MCF 10A (cell line): ENCODE data around the gene LBP. TPM values are rescaled to one million over a fixed set of nuclear protein-coding genes. Genes with fewer than 3 reads are reported as not detected.

Experiments
- BruUV-seq: library from RNA; stranded (reverse); fragments of 400-500 nt; replicated peaks from 2 replicates; lab custom pipeline; 2021; lab: Mats Ljungman, UMichigan
- CTCF ChIA-PET: fragments of 300-600 bp; sonication (Branson Sonifier 250); formaldehyde crosslinking; extraction: SDS; loops from one replicate; lab custom pipeline; 2021; ENCODE audit warnings: antibody characterized with exemption, inconsistent platforms; lab: Yijun Ruan, JAX
- POLR2A ChIA-PET: fragments of 300-600, 350-650 bp; sonication (Branson Sonifier 250); formaldehyde crosslinking; extraction: SDS; loops from one replicate; lab custom pipeline; 2020; ENCODE audit warnings: antibody characterized with exemption, inconsistent platforms; lab: Yijun Ruan, JAX
- DNase-seq: peaks from one replicate; pipeline ENCODE4 v3.0.0-alpha.2; 2018; ENCODE audit not compliant: unreplicated experiment
- H3K27ac Mint-ChIP-seq: one replicate; pipeline ENCODE4 v1.8.0; 2022; ENCODE audit warnings: mild to moderate bottlenecking, low read depth, mixed read lengths; ENCODE audit not compliant: unreplicated experiment
- H3K27me3 Mint-ChIP-seq: one replicate; pipeline ENCODE4 v1.8.0; 2022; ENCODE audit warnings: mixed read lengths; ENCODE audit not compliant: insufficient read depth, unreplicated experiment
- H3K36me3 Mint-ChIP-seq: one replicate; pipeline ENCODE4 v1.8.0; 2022; ENCODE audit warnings: mild to moderate bottlenecking, moderate library complexity, mixed read lengths; ENCODE audit not compliant: insufficient read depth, unreplicated experiment
- H3K4me1 Mint-ChIP-seq: one replicate; pipeline ENCODE4 v1.8.0; 2022; ENCODE audit warnings: mixed read lengths; ENCODE audit not compliant: insufficient read depth, unreplicated experiment
- H3K4me3 Mint-ChIP-seq: one replicate; pipeline ENCODE4 v1.8.0; 2022; ENCODE audit warnings: mild to moderate bottlenecking, moderate library complexity, mixed read lengths; ENCODE audit not compliant: unreplicated experiment
- H3K9me3 Mint-ChIP-seq: one replicate; pipeline ENCODE4 v1.8.0; 2022; ENCODE audit warnings: mixed read lengths; ENCODE audit not compliant: unreplicated experiment
- intact Hi-C: fragments of 100-400 bp; cut with micrococcal nuclease; formaldehyde crosslinking; loops from 2 replicates; pipeline ENCODE4 v1.14.1; 2022
- total RNA-seq: library from RNA; stranded (reverse); gene quantifications from 2 replicates; pipeline ENCODE4 v1.2.3, GENCODE V29; 2022
- TF ChIP-seq, protein P1 (sequence below): fragments of 200-600 bp; IDR thresholded peaks from one replicate; pipeline ENCODE4 v1.8.0; 2022; ENCODE audit warnings: antibody characterized with exemption, mild to moderate bottlenecking; ENCODE audit not compliant: unreplicated experiment

Gene LBP
- total RNA-seq, 1 experiment from 2014 or later, result not detected

DNA sequence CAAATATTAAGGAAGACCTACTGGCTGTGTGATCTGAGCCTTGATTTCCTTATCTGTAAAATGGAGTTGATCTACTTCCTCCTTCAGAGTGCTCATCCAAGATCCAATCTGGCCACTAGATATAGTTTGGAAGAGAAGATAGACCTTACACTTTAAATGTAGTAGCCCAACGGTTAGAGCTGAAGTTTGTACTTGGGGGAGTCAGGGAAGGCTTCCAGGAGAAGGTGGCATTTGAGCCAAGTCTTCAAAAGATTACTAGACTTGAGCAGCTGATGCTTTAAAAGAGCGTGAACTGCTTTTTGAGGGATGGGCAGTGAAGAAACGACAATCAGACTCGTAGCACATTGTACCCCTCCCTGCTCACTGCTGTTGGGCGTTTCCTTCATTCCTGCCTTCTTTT is 3.6 kb downstream of the LBP start:
- H3K4me3 Mint-ChIP-seq, result no peak overlapping the region
- ChIA-PET CTCF (interaction anchor here (1.8 kb wide), 1 partner anchor 11 kb away, joined by 4 read pairs; no protein-coding TSS in a partner anchor), POLR2A (no interaction called here)
- intact Hi-C loops, result no loop called here
- no peak overlapping the region for H3K27ac Mint-ChIP-seq
- TF ChIP-seq, protein P1, sequence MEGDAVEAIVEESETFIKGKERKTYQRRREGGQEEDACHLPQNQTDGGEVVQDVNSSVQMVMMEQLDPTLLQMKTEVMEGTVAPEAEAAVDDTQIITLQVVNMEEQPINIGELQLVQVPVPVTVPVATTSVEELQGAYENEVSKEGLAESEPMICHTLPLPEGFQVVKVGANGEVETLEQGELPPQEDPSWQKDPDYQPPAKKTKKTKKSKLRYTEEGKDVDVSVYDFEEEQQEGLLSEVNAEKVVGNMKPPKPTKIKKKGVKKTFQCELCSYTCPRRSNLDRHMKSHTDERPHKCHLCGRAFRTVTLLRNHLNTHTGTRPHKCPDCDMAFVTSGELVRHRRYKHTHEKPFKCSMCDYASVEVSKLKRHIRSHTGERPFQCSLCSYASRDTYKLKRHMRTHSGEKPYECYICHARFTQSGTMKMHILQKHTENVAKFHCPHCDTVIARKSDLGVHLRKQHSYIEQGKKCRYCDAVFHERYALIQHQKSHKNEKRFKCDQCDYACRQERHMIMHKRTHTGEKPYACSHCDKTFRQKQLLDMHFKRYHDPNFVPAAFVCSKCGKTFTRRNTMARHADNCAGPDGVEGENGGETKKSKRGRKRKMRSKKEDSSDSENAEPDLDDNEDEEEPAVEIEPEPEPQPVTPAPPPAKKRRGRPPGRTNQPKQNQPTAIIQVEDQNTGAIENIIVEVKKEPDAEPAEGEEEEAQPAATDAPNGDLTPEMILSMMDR, result no peak
- no peaks in the 10 kb centered on the region for H3K36me3 Mint-ChIP-seq
- peaks cover 28% of the 10 kb centered on the region for H3K27me3 Mint-ChIP-seq
- no peaks in the 10 kb centered on the region for H3K9me3 Mint-ChIP-seq
- no peaks in the 10 kb centered on the region for H3K4me1 Mint-ChIP-seq
- no peak for DNase-seq
- no TSS peak for BruUV-seq

DNA sequence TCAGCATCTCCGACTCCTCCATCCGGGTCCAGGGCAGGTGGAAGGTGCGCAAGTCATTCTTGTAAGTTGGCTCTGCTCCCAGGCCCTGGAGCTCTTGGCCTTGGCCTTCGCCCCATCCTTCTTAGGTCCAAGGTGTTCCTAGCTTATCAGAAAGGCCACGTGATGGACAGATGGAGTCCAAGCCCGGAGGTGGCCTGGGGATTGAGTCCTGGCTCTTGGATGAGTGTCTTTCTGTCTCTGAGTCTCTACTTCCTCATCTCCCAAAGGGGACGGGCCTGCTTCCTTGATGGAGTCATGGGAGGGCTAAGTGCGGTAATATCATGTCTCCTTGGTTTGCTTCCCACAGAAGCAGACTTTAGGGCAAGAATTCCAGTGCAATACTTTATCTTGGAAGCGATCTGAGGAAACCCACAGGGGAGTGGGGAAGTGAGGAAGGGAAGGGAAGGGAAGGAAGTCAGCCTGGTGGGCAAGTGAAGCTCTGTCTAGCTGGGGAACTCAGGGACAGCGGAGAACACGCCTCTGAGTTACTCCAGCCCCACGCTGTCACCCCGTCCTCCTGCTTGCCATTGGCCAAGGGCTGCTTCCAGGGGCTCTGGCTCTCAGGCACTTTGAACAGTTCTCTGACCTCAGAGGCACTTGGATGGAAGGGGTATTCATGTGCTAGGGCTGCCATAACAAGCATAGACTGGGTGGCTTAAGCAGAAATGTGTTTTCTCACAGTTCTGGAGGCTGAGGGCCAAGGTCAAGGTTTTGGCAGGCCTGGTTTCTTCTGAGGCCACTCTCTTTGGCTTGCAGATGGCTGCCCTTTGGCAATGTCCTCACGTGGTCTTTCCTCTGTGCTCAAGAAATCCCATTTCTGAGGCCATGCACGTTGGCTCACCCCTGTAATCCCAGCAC is 4.8 kb downstream of the LBP start:
- no peak overlapping the region for H3K27ac Mint-ChIP-seq
- no TSS peak for BruUV-seq
- H3K4me1 Mint-ChIP-seq, result no peaks in the 10 kb centered on the region
- TF ChIP-seq, protein P1, result no peak
- H3K4me3 Mint-ChIP-seq, result no peak overlapping the region
- ChIA-PET POLR2A (no interaction called here), CTCF (interaction anchor here (0.6 to 1.8 kb wide), 4 partner anchors 10 to 359 kb away, joined by 3 to 6 read pairs (median 4); no protein-coding TSS in a partner anchor)
- intact Hi-C loops, result no loop called here
- H3K36me3 Mint-ChIP-seq, result no peaks in the 10 kb centered on the region
- H3K27me3 Mint-ChIP-seq, result peaks cover 18% of the 10 kb centered on the region
- no peaks in the 10 kb centered on the region for H3K9me3 Mint-ChIP-seq
- no peak for DNase-seq

DNA sequence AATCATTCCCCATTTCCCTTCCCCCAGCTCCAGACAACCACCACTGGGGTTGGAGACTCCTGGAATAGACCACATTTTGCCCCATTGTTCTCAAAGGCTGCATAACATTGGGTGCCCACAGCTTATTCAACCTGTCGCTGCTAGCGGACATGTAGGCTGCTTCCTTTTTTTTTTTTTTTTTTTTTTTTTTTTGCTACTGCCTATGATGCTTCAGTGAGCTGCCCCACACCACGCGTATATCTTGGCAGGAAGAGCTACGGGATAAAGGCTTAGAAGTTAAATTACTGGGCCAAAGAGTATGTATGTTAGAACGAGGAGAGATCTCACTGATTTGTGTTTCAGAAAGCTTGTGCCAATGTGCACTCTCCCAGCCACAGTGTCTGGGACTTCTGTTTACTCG is 7.0 kb downstream of the LBP start:
- Mint-ChIP-seq H3K4me1 (no peaks in the 10 kb centered on the region), H3K4me3 (no peak overlapping the region), H3K9me3 (no peaks in the 10 kb centered on the region), H3K36me3 (no peaks in the 10 kb centered on the region), H3K27ac (no peak overlapping the region), H3K27me3 (peaks cover 18% of the 10 kb centered on the region)
- no peak for DNase-seq
- POLR2A ChIA-PET, result interaction anchor here (0.7 kb wide), 1 partner anchor 1695 kb away, joined by 3 read pairs; no protein-coding TSS in a partner anchor
- no TSS peak for BruUV-seq
- CTCF ChIA-PET, result interaction anchor here (0.6 to 1.4 kb wide), 6 partner anchors 8 to 1163 kb away, joined by 3 to 7 read pairs (median 3); partner anchors contain the start of gene SNHG17
- intact Hi-C loops, result no loop called here
- TF ChIP-seq, protein P1, result no peak

DNA sequence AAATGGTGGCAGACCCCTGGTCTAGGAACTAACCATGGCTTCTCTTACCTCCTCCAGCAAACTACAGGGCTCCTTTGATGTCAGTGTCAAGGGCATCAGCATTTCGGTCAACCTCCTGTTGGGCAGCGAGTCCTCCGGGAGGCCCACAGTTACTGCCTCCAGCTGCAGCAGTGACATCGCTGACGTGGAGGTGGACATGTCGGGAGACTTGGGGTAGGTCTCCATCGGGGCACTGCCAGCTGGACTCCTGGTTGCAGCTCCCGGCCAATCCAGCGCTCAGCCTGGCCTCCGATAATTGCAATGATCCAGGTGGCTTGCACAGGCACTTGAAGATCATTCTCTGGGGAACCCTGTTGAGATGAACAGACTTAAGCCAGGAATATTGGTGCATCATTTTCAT is 7.9 kb downstream of the LBP start:
- H3K27me3 Mint-ChIP-seq, result peaks cover 10% of the 10 kb centered on the region
- intact Hi-C loops, result no loop called here
- TF ChIP-seq, protein P1, result no peak
- no TSS peak for BruUV-seq
- no peak for DNase-seq
- ChIA-PET POLR2A (interaction anchor here (0.7 kb wide), 1 partner anchor 80 kb away, joined by 3 read pairs; no protein-coding TSS in a partner anchor), CTCF (interaction anchor here (0.6 to 1.5 kb wide), 8 partner anchors 9 to 387 kb away, joined by 3 to 7 read pairs (median 4); partner anchors contain the start of gene SNHG17)
- no peak overlapping the region for H3K27ac Mint-ChIP-seq
- no peak overlapping the region for H3K4me3 Mint-ChIP-seq
- H3K4me1 Mint-ChIP-seq, result no peaks in the 10 kb centered on the region
- no peaks in the 10 kb centered on the region for H3K9me3 Mint-ChIP-seq
- no peaks in the 10 kb centered on the region for H3K36me3 Mint-ChIP-seq
